K562 (cell line): ENCODE results near the gene KRT35. TPM values are rescaled to one million over a fixed set of nuclear protein-coding genes. Genes with fewer than 3 reads are reported as not detected.

Experiments used
- AFF4 ChIP-seq: sonication (generic); formaldehyde crosslinking; IDR thresholded peaks from 2 replicates; pipeline ENCODE4 v1.8.0; 2023; ENCODE audit warnings: mild to moderate bottlenecking, missing genetic modification reagents
- BCL6 ChIP-seq: fragments of 250-450 bp; sonication (Bioruptor Pico); IDR thresholded peaks from 2 replicates; pipeline ENCODE4 v1.4.0; 2020
- BCLAF1 ChIP-seq, 2 experiments: fragments of 450-650 bp in 1 of 2; IDR thresholded peaks; 2 replicates each; pipeline ENCODE4 v1.6.1; 2011 to 2017; ENCODE audit warnings: low read depth in 2 of 2, antibody characterized with exemption in 1 of 2, borderline replicate concordance in 1 of 2, low read length in 1 of 2, mild to moderate bottlenecking in 1 of 2, mixed read lengths in 1 of 2; ENCODE audit not compliant: control insufficient read depth in 1 of 2
- CBX8 ChIP-seq: fragments of 200-600 bp; sonication (generic); IDR thresholded peaks from 2 replicates; pipeline ENCODE4 v1.6.1; 2012; ENCODE audit warnings: borderline replicate concordance, mixed run types, low read depth, mild to moderate bottlenecking, moderate library complexity, mixed read lengths, low read length, control low read depth, inconsistent platforms; ENCODE audit not compliant: poor library complexity, severe bottlenecking; ENCODE audit errors: extremely low read depth
- MAZ ChIP-seq, 2 experiments: fragments of 450-650 bp in 1 of 2; sonication (generic) in 1 of 2; formaldehyde crosslinking; IDR thresholded peaks in 1 of 2; conservative IDR thresholded peaks in 1 of 2; 2 replicates each; pipeline versions ENCODE4 v1.4.0 to v1.5.0; 2020; ENCODE audit warnings: mild to moderate bottlenecking in 1 of 2, missing genetic modification reagents in 1 of 2
- MYNN ChIP-seq, 2 experiments: sonication (generic); formaldehyde crosslinking in 1 of 2; IDR thresholded peaks; 2 replicates each; pipeline versions ENCODE4 v1.5.0 to v1.6.1; 2016 to 2020; ENCODE audit warnings: antibody characterized with exemption in 1 of 2, missing genetic modification reagents in 1 of 2
- PRMT5 ChIP-seq: sonication (generic); formaldehyde crosslinking; IDR thresholded peaks from 2 replicates; pipeline ENCODE4 v1.5.0; 2020; ENCODE audit warnings: missing genetic modification reagents
- ZNF41 ChIP-seq: fragments of 250-450 bp; sonication (Bioruptor Pico); conservative IDR thresholded peaks from 2 replicates; pipeline ENCODE4 v1.4.0; 2020; ENCODE audit warnings: mild to moderate bottlenecking
- ZNF511 ChIP-seq: sonication (generic); formaldehyde crosslinking; IDR thresholded peaks from 2 replicates; pipeline ENCODE4 v1.8.0; 2022; ENCODE audit warnings: mild to moderate bottlenecking, missing genetic modification reagents
- ZNF512 ChIP-seq: IDR thresholded peaks from 2 replicates; pipeline ENCODE4 v1.6.1; 2016; ENCODE audit warnings: missing genetic modification characterization, missing compliant biosample characterization
- ZNF583 ChIP-seq: fragments of 250-450 bp; sonication (Bioruptor Pico); IDR thresholded peaks from 2 replicates; pipeline ENCODE4 v1.4.0; 2020
- ZNF609 ChIP-seq: sonication (generic); formaldehyde crosslinking; IDR thresholded peaks from 2 replicates; pipeline ENCODE4 v1.8.1; 2023; ENCODE audit warnings: missing genetic modification reagents, mild to moderate bottlenecking, borderline replicate concordance
- polyA plus RNA-seq, 8 experiments: library from polyadenylated mRNA; depleted of rRNA in 4 of 8; stranded (reverse) in 5 of 8; unstranded in 3 of 8; fragments of >200 nt; fragmentation: Nextera tagmentation in 2 of 8; fragmentation: Illumina TruSeq in 1 of 8; extraction: Ambion mirVana in 2 of 8; extraction: Trizol in 1 of 8; gene quantifications; 2 replicates each; pipeline versions ENCODE4 v1.2.1 to v1.2.3, GENCODE V29; 2011 to 2014; ENCODE audit warnings: inconsistent platforms in 1 of 8, missing spikeins in 1 of 8
- total RNA-seq, 7 experiments: library from RNA; depleted of rRNA in 6 of 7; stranded (reverse); fragments of >200 nt in 6 of 7; fragmentation: Illumina TruSeq in 2 of 7; extraction: Trizol in 2 of 7; gene quantifications; 2 replicates each; pipeline versions ENCODE4 v1.2.1 to v1.2.3, GENCODE V29; 2011 to 2021; ENCODE audit warnings: low replicate concordance in 1 of 7

KRT35 gene
- total and polyA plus RNA-seq, 9 of the 15 experiments (the other 6 are each of a cell fraction or from before 2014, with no cell fraction given), result not detected

- TF ChIP-seq AFF4 (CRISPR knock-in tag) (no peak), MYNN (IDR thresholded peaks at IDR 0.05) (peak; percentile 64), MYNN (CRISPR knock-in tag; IDR thresholded peaks at IDR 0.05) (no peak), ZNF41 (CRISPR knock-in tag) (no peak), BCL6 (CRISPR knock-in tag) (no peak), ZNF583 (CRISPR knock-in tag) (peak; percentile 31; the same call in 1 of the 2 replicates), PRMT5 (no peak), ZNF511 (no peak), ZNF512 (tag) (no peak), CBX8 (no peak), MAZ (CRISPR knock-in tag; conservative IDR thresholded peaks at IDR 0.05 in 1 of 2, IDR thresholded peaks at IDR 0.05 in 1 of 2) (peak; percentile 38 to 39; a peak in 1 of 4 replicates), ZNF609 (no peak), BCLAF1 (IDR thresholded peaks at IDR 0.05; ENCODE audit: borderline replicate concordance in 1 of 2, control insufficient read depth in 1 of 2, low read depth in 2 of 2, low read length in 1 of 2) (no peak)
Observed at GRCh38 chr17:41511116-41511515, 30.2 kb upstream of the KRT35 start (continued).
